ENCODE data around the gene IGIP. TPM values are rescaled to one million over a fixed set of nuclear protein-coding genes. Genes with fewer than 3 reads are reported as not detected.

IGIP gene
- total RNA-seq, 1 donor from 2014 or later, result 1.1 TPM

GRCh38 chr5:140176031-140176387 is 50.3 kb downstream of the IGIP start:
- Mint-ChIP-seq H3K27ac (ENCODE audit: unreplicated experiment) (peak overlapping the region; percentile 95), H3K27me3 (ENCODE audit: low read depth) (peaks cover 15% of the 10 kb centered on the region), H3K4me3 (peak overlapping the region; percentile 99), H3K4me1 (peaks cover 11% of the 10 kb centered on the region), H3K9me3 (no peaks in the 10 kb centered on the region), H3K36me3 (ENCODE audit: low read depth) (no peaks in the 10 kb centered on the region)
- TF ChIP-seq CTCF (conservative IDR thresholded peaks at IDR 0.05), result no peak
- DNase-seq (ENCODE audit: low read depth, low spot score), result no peak

GRCh38 chr5:140178086-140178410 is 52.3 kb downstream of the IGIP start:
- Mint-ChIP-seq H3K9me3 (no peaks in the 10 kb centered on the region), H3K4me3 (peak overlapping the region; percentile 76), H3K27me3 (ENCODE audit: low read depth) (peaks cover 11% of the 10 kb centered on the region), H3K36me3 (ENCODE audit: low read depth) (no peaks in the 10 kb centered on the region), H3K27ac (ENCODE audit: unreplicated experiment) (no peak overlapping the region), H3K4me1 (peaks cover 11% of the 10 kb centered on the region)
- DNase-seq (ENCODE audit: low read depth, low spot score), result no peak
- TF ChIP-seq CTCF (conservative IDR thresholded peaks at IDR 0.05), result no peak

GRCh38 chr5:140178482-140179116 is 52.9 kb downstream of the IGIP start:
- Mint-ChIP-seq H3K27ac (ENCODE audit: unreplicated experiment) (no peak overlapping the region), H3K4me1 (peaks cover 15% of the 10 kb centered on the region), H3K27me3 (ENCODE audit: low read depth) (peaks cover 6% of the 10 kb centered on the region), H3K9me3 (no peaks in the 10 kb centered on the region), H3K36me3 (ENCODE audit: low read depth) (no peaks in the 10 kb centered on the region), H3K4me3 (no peak overlapping the region)
- TF ChIP-seq CTCF (conservative IDR thresholded peaks at IDR 0.05), result no peak
- no peak for DNase-seq (ENCODE audit: low read depth, low spot score)

Other genes starting within 250 kb of the IGIP start
- 0.64 and 0.82 TPM in 2 replicates for gene NRG2, start 82.6 kb upstream of the IGIP start, total RNA-seq
- 5.5 and 5.7 TPM in 2 replicates for gene PURA, start 11.8 kb upstream of the IGIP start, total RNA-seq
- gene CYSTM1, start 49.3 kb downstream of the IGIP start, total RNA-seq, result 18.2 and 19.8 TPM in 2 replicates
- gene PFDN1, start 177.2 kb downstream of the IGIP start, total RNA-seq, result 63.2 and 67.0 TPM in 2 replicates
- 2.2 and 2.4 TPM in 2 replicates for gene HBEGF, start 220.7 kb downstream of the IGIP start, total RNA-seq
- not detected in 2 replicates for gene SLC4A9, start 234.3 kb downstream of the IGIP start, total RNA-seq